BJ (cell line): ENCODE results near the gene MYO3B. TPM values are rescaled to one million over a fixed set of nuclear protein-coding genes. Genes with fewer than 3 reads are reported as not detected.

ENCODE experiments used
- CTCF ChIA-PET: fragments of 350-600 bp; formaldehyde crosslinking; extraction: SDS; loops from one replicate; lab custom pipeline; 2021; ENCODE audit warnings: antibody characterized with exemption, inconsistent platforms; lab: Yijun Ruan, JAX
- POLR2A ChIA-PET: fragments of 300-600 bp; sonication (Branson Sonifier 250); formaldehyde crosslinking; extraction: SDS; loops from one replicate; lab custom pipeline; 2021; ENCODE audit warnings: antibody characterized with exemption; lab: Charles Lee
- DNase-seq: peaks from one replicate; pipeline ENCODE4 v3.0.0-alpha.2; 2011; ENCODE audit warnings: low read depth
- H3K27me3 ChIP-seq: 2 replicates; pipeline ENCODE4 v1.6.0; 2011; ENCODE audit warnings: low read length; ENCODE audit not compliant: control insufficient read depth, insufficient read depth
- H3K36me3 ChIP-seq: 2 replicates; pipeline ENCODE4 v1.5.1; 2011; ENCODE audit warnings: low read length; ENCODE audit not compliant: control insufficient read depth, insufficient read depth
- H3K4me3 ChIP-seq: 2 replicates; pipeline ENCODE4 v1.5.1; 2011; ENCODE audit warnings: low read depth, mild to moderate bottlenecking, control low read depth, low read length
- polyA plus RNA-seq: library from polyadenylated mRNA; depleted of rRNA; stranded (reverse); fragments of >200 nt; gene quantifications from 2 replicates; pipeline ENCODE4 v1.2.3, GENCODE V29; 2011
- TF ChIP-seq, protein P1 (sequence below): IDR thresholded peaks from 2 replicates; pipeline ENCODE4 v1.5.1; 2011; ENCODE audit warnings: low read depth, mild to moderate bottlenecking, control low read depth, inconsistent platforms, low read length, moderate library complexity; ENCODE audit not compliant: insufficient read depth

The MYO3B gene
- polyA plus RNA-seq, 1 experiment = not detected

DNA sequence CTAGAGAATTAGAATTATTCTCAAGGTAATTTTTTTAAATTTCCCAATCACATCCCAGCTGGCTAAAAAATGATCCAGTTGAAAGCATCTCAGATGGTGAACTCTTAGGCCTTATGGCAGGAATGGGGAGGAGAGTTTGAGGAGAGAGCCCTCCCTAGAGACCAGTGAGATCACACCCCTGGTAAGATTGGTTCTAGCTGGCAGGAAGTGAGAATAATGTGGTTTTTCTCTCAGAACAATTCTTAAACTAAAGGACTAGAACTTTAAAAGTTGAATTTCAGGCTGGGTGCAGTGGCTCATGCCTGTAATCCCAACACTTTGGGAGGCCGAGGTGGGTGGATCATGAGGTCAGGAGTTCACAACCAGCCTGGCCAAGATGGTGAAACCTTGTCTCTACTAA, 120.2 kb downstream of the MYO3B start:
- Histone ChIP-seq H3K27me3 (no peaks in the 10 kb centered on the region), H3K4me3 (no peak overlapping the region), H3K36me3 (no peaks in the 10 kb centered on the region)
- DNase-seq = no peak
- ChIA-PET POLR2A (no interaction called here), CTCF (no interaction called here)
- TF ChIP-seq, protein P1, sequence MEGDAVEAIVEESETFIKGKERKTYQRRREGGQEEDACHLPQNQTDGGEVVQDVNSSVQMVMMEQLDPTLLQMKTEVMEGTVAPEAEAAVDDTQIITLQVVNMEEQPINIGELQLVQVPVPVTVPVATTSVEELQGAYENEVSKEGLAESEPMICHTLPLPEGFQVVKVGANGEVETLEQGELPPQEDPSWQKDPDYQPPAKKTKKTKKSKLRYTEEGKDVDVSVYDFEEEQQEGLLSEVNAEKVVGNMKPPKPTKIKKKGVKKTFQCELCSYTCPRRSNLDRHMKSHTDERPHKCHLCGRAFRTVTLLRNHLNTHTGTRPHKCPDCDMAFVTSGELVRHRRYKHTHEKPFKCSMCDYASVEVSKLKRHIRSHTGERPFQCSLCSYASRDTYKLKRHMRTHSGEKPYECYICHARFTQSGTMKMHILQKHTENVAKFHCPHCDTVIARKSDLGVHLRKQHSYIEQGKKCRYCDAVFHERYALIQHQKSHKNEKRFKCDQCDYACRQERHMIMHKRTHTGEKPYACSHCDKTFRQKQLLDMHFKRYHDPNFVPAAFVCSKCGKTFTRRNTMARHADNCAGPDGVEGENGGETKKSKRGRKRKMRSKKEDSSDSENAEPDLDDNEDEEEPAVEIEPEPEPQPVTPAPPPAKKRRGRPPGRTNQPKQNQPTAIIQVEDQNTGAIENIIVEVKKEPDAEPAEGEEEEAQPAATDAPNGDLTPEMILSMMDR = no peak

DNA sequence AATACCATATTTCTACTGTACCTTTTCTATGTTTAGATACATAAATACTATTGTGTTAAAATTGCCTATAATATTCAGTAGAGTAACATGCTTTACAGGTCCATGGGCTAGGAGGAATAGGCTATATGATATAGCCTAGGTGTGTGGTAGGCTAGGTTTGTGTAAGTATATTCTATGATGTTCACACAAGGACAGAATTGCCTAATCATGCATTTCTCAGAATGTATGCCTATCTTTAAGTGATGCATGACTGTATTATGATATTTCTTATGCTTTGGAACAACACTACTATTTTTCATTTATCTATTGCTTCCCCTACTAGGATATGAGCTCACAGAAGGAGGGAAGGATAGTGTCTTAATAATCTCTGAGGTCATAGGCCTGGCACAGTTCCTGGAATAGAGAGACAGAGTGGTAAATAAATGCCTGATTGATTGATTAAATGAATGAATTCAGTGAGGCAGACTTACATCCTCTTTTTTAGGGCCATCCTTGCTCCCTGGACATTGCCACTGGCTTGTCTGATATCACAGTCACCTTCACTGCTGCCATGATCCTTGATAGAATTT, 121.0 kb downstream of the MYO3B start:
- H3K4me3 ChIP-seq = no peak overlapping the region
- H3K27me3 ChIP-seq = no peaks in the 10 kb centered on the region
- DNase-seq = no peak
- ChIA-PET CTCF (no interaction called here), POLR2A (no interaction called here)
- H3K36me3 ChIP-seq = no peaks in the 10 kb centered on the region
- TF ChIP-seq, protein P1 = no peak

DNA sequence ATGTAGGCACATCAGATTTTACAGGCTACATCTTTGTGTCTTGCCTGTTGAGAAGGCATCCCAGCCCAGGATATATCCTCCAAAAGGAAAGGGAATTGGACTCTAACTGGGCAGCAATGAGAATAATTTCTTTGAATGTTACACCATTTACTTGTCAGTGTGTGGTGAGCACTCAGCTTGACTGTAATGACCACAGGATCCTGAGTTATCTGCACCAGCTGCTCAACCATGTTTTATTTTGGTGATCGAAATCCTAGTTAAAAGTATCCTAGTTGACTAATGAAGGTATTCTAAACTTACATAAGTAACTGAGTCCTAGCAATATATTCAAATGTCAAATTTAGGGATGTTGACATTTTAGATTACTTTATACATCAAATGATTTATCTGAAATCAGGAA, 123.0 kb downstream of the MYO3B start:
- H3K27me3 ChIP-seq = no peaks in the 10 kb centered on the region
- TF ChIP-seq, protein P1 = no peak
- no peak for DNase-seq
- no peaks in the 10 kb centered on the region for H3K36me3 ChIP-seq
- H3K4me3 ChIP-seq = no peak overlapping the region
- CTCF ChIA-PET = interaction anchor here (1.3 kb wide), 1 partner anchor 18 kb away, joined by 3 read pairs; no protein-coding TSS in a partner anchor
- POLR2A ChIA-PET = no interaction called here

DNA sequence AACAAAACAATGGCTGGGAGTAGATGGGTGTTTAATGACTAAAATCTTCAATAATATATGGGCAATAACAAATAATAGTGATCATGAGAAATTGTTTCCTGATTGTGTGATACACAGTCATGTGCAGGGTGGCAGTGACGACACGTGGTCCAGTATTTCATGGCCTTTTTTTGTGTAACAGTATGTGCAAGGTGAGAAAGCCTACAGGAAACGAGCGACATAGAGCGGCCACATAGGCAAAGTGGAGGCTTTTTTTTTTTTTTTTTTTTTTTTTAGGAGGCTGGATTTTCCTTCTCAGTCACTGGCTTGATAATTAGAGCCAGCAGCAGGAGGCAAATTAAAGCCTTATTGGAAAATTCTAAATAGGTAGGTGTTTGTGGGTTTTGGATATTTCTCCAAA, 123.7 kb downstream of the MYO3B start:
- TF ChIP-seq, protein P1 = no peak
- Histone ChIP-seq H3K36me3 (no peaks in the 10 kb centered on the region), H3K4me3 (no peak overlapping the region), H3K27me3 (no peaks in the 10 kb centered on the region)
- POLR2A ChIA-PET = no interaction called here
- CTCF ChIA-PET = no interaction called here
- no peak for DNase-seq

DNA sequence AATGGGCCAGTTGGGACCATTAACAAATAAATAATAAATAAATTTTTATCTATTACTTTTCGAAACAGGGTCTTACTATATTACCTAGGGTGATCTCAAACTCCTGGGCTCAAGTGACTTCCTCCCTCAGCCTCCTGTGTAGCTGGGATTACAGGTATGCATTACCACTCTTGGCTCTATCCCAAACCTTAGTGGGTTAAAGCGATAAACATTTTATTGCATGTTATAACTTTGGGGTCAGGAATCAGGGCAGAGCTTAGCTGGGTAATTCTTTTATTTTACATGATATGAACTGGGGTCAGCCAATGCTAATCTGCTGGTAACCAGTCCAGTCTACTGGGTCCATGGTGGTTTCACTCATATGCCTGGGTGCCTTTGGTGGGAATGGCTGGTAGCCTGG, 127.8 kb downstream of the MYO3B start:
- H3K4me3 ChIP-seq = no peak overlapping the region
- no peaks in the 10 kb centered on the region for H3K36me3 ChIP-seq
- CTCF ChIA-PET = no interaction called here
- POLR2A ChIA-PET = no interaction called here
- no peak for DNase-seq
- H3K27me3 ChIP-seq = no peaks in the 10 kb centered on the region
- TF ChIP-seq, protein P1 = no peak
